ENCODE measurements around the gene BNIP2.

The BNIP2 gene

GRCh38 chr15:59722037-59722436 is 32.9 kb upstream of the BNIP2 start:
- H3K9me3 ChIP-seq (replicated peaks; ENCODE audit: insufficient read depth, low read length): no peaks in the 10 kb centered on the region
- H3K9ac ChIP-seq (ENCODE audit: low read length): no peak overlapping the region
- H4K20me1 ChIP-seq (ENCODE audit: insufficient read depth, low read length): no peaks in the 10 kb centered on the region
- no peaks in the 10 kb centered on the region for H3K27me3 ChIP-seq (replicated peaks; ENCODE audit: insufficient read depth, low read length)
- no peaks in the 10 kb centered on the region for H3K36me3 ChIP-seq (replicated peaks; ENCODE audit: insufficient read depth, low read length)
- DNase-seq: no peak
- H3K4me2 ChIP-seq (ENCODE audit: low read depth, low read length): no peak overlapping the region
- no peaks in the 10 kb centered on the region for H3K9me2 ChIP-seq (replicated peaks; ENCODE audit: insufficient read depth, low read length)
- no peak for TF ChIP-seq CTCF (IDR thresholded peaks at IDR 0.05; ENCODE audit: low read length)
- H3K79me2 ChIP-seq (ENCODE audit: low read length): no peaks in the 10 kb centered on the region
- no peak overlapping the region for H3K27ac ChIP-seq (ENCODE audit: low read length)
- no peaks in the 10 kb centered on the region for H3K4me1 ChIP-seq (ENCODE audit: low read length)
- no peak overlapping the region for H3K4me3 ChIP-seq (ENCODE audit: low read length)
- no peaks in the 10 kb centered on the region for H3F3A ChIP-seq (ENCODE audit: insufficient read depth, low read length)
- no peak overlapping the region for H2AFZ ChIP-seq (ENCODE audit: low read length)

GRCh38 chr15:59721411-59721810 is 32.3 kb upstream of the BNIP2 start:
- no peak overlapping the region for H2AFZ ChIP-seq (ENCODE audit: low read length)
- no peak overlapping the region for H3K9ac ChIP-seq (ENCODE audit: low read length)
- no peaks in the 10 kb centered on the region for H3F3A ChIP-seq (ENCODE audit: insufficient read depth, low read length)
- H3K27ac ChIP-seq (ENCODE audit: low read length): no peak overlapping the region
- H3K4me3 ChIP-seq (ENCODE audit: low read length): no peak overlapping the region
- no peaks in the 10 kb centered on the region for H3K9me2 ChIP-seq (replicated peaks; ENCODE audit: insufficient read depth, low read length)
- H3K27me3 ChIP-seq (replicated peaks; ENCODE audit: insufficient read depth, low read length): no peaks in the 10 kb centered on the region
- H3K4me1 ChIP-seq (ENCODE audit: low read length): no peaks in the 10 kb centered on the region
- H3K4me2 ChIP-seq (ENCODE audit: low read depth, low read length): no peak overlapping the region
- no peak for DNase-seq
- H3K36me3 ChIP-seq (replicated peaks; ENCODE audit: insufficient read depth, low read length): no peaks in the 10 kb centered on the region
- H4K20me1 ChIP-seq (ENCODE audit: insufficient read depth, low read length): no peaks in the 10 kb centered on the region
- no peak for TF ChIP-seq CTCF (IDR thresholded peaks at IDR 0.05; ENCODE audit: low read length)
- TF ChIP-seq EZH2phosphoT487 (IDR thresholded peaks at IDR 0.05; ENCODE audit: low read length): no peak
- no peak for TF ChIP-seq EZH2 (optimal IDR thresholded peaks at IDR 0.05; ENCODE audit: low read depth, low read length)
- no peaks in the 10 kb centered on the region for H3K79me2 ChIP-seq (ENCODE audit: low read length)
- H3K9me3 ChIP-seq (replicated peaks; ENCODE audit: insufficient read depth, low read length): no peaks in the 10 kb centered on the region

- Histone ChIP-seq H3K4me3 (ENCODE audit: low read length) (no peak overlapping the region), H3K9me3 (replicated peaks; ENCODE audit: insufficient read depth, low read length) (no peaks in the 10 kb centered on the region), H2AFZ (ENCODE audit: low read length) (no peak overlapping the region), H3K4me1 (ENCODE audit: low read length) (no peaks in the 10 kb centered on the region), H3K9me2 (replicated peaks; ENCODE audit: insufficient read depth, low read length) (no peaks in the 10 kb centered on the region), H3K9ac (ENCODE audit: low read length) (no peak overlapping the region), H4K20me1 (ENCODE audit: insufficient read depth, low read length) (no peaks in the 10 kb centered on the region), H3K4me2 (ENCODE audit: low read depth, low read length) (no peak overlapping the region), H3K27me3 (replicated peaks; ENCODE audit: insufficient read depth, low read length) (no peaks in the 10 kb centered on the region), H3K79me2 (ENCODE audit: low read length) (no peaks in the 10 kb centered on the region), H3F3A (ENCODE audit: insufficient read depth, low read length) (no peaks in the 10 kb centered on the region), H3K27ac (ENCODE audit: low read length) (no peak overlapping the region), H3K36me3 (replicated peaks; ENCODE audit: insufficient read depth, low read length) (no peaks in the 10 kb centered on the region)
- DNase-seq: no peak
- no peak for TF ChIP-seq CTCF (IDR thresholded peaks at IDR 0.05; ENCODE audit: low read length)
- TF ChIP-seq EZH2phosphoT487 (IDR thresholded peaks at IDR 0.05; ENCODE audit: low read length): no peak
- TF ChIP-seq EZH2 (optimal IDR thresholded peaks at IDR 0.05; ENCODE audit: low read depth, low read length): no peak
These were observed 24.1 kb upstream of the BNIP2 start for GRCh38 chr15:59713177-59713576.
